ENCODE data around the gene EXOSC10.

EXOSC10 gene

DNA sequence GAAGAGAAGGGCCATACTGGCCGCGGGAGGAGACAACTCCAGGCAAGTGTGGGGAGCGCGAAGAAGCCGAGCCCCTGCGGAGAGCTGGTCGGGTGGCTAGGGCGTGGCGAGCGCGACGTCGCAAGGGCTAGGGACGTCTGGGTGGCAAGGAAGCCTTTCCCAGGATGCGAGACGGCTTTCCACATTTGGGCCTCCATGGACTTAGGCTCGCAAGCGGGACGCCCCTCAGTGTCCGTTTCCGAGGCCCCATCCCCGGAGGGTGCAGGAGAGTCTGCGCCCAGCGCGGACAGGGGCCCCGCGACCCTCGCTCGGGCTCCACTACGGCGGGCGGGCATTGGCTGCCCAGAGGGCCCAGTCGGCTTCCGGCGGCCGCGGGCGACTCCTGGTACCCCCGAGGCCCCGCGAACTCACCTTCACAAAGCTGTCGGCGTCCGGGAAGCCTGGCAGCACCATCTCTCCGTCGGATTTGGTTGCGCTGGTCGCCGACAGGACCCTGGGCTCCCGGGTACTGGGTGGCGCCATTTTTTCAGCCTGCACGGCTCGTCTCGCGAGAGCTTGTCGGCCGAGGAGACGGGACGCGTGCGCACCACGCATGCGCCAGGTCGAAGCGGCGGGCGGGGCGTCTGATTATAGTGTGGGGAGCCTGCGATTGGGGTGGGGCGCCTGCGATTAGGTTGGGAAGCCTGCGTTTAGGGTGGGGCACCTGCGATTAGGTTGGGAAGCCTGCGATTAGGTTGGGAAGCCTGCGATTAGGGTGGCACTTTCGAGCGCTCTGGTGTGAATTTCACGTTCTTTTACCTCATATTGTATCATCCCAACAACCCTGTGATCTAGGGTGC is at the start of gene EXOSC10 (continued):
- TF ChIP-seq PBX3 (CRISPR knock-in tag; IDR thresholded peaks at IDR 0.05) (peak; percentile 83; the same call in 1 of the 2 replicates), ZNF175 (tag by site-specific recombination; IDR thresholded peaks at IDR 0.05) (no peak), ZNF777 (tag by site-specific recombination; IDR thresholded peaks at IDR 0.05; ENCODE audit: borderline replicate concordance) (no peak; the same call in 1 of the 2 replicates), ZSCAN5A (tag by site-specific recombination; IDR thresholded peaks at IDR 0.05) (no peak; the same call in 1 of the 2 replicates), TSHZ1 (tag by site-specific recombination; IDR thresholded peaks at IDR 0.05; ENCODE audit: borderline replicate concordance) (no peak), YY2 (tag by site-specific recombination; IDR thresholded peaks at IDR 0.05) (peak; percentile 96), ZNF600 (tag by site-specific recombination; IDR thresholded peaks at IDR 0.05) (no peak), KLF1 (tag by site-specific recombination; IDR thresholded peaks at IDR 0.05) (peak; percentile 89), ZNF10 (tag by site-specific recombination; IDR thresholded peaks at IDR 0.05) (no peak), ZNF692 (tag by site-specific recombination; IDR thresholded peaks at IDR 0.05) (peak; percentile 75; the same call in 1 of the 2 replicates), ZSCAN16 (tag by site-specific recombination; IDR thresholded peaks at IDR 0.05) (no peak), ZNF341 (tag by site-specific recombination; IDR thresholded peaks at IDR 0.05; ENCODE audit: low read depth) (no peak), ZNF629 (tag by site-specific recombination; IDR thresholded peaks at IDR 0.05) (0 out of 2 replicates have a peak, but pooled peaks have one; percentile 26), ZBTB21 (tag by site-specific recombination; IDR thresholded peaks at IDR 0.05) (no peak), ZNF660 (tag by site-specific recombination; IDR thresholded peaks at IDR 0.05) (no peak), ZNF530 (tag by site-specific recombination; IDR thresholded peaks at IDR 0.05; ENCODE audit: low read depth) (no peak), ZNF155 (tag by site-specific recombination; IDR thresholded peaks at IDR 0.05) (no peak), ZBTB10 (tag by site-specific recombination; IDR thresholded peaks at IDR 0.05) (peak; percentile 63; the same call in 1 of the 2 replicates), ZNF830 (tag by site-specific recombination; IDR thresholded peaks at IDR 0.05; ENCODE audit: low read depth) (no peak), ZNF423 (tag by site-specific recombination; IDR thresholded peaks at IDR 0.05) (peak; percentile 62; the same call in 1 of the 2 replicates), REPIN1 (tag by site-specific recombination; IDR thresholded peaks at IDR 0.05; ENCODE audit: low read depth) (peak; percentile 74; the same call in 1 of the 2 replicates), KLF16 (tag by site-specific recombination; IDR thresholded peaks at IDR 0.05) (peak; percentile 48)
- TF ChIP-seq, protein P1, sequence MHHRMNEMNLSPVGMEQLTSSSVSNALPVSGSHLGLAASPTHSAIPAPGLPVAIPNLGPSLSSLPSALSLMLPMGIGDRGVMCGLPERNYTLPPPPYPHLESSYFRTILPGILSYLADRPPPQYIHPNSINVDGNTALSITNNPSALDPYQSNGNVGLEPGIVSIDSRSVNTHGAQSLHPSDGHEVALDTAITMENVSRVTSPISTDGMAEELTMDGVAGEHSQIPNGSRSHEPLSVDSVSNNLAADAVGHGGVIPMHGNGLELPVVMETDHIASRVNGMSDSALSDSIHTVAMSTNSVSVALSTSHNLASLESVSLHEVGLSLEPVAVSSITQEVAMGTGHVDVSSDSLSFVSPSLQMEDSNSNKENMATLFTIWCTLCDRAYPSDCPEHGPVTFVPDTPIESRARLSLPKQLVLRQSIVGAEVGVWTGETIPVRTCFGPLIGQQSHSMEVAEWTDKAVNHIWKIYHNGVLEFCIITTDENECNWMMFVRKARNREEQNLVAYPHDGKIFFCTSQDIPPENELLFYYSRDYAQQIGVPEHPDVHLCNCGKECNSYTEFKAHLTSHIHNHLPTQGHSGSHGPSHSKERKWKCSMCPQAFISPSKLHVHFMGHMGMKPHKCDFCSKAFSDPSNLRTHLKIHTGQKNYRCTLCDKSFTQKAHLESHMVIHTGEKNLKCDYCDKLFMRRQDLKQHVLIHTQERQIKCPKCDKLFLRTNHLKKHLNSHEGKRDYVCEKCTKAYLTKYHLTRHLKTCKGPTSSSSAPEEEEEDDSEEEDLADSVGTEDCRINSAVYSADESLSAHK (tag by site-specific recombination; IDR thresholded peaks at IDR 0.05): peak; percentile 25; the same call in 1 of the 2 replicates
- TF ChIP-seq, protein P2, sequence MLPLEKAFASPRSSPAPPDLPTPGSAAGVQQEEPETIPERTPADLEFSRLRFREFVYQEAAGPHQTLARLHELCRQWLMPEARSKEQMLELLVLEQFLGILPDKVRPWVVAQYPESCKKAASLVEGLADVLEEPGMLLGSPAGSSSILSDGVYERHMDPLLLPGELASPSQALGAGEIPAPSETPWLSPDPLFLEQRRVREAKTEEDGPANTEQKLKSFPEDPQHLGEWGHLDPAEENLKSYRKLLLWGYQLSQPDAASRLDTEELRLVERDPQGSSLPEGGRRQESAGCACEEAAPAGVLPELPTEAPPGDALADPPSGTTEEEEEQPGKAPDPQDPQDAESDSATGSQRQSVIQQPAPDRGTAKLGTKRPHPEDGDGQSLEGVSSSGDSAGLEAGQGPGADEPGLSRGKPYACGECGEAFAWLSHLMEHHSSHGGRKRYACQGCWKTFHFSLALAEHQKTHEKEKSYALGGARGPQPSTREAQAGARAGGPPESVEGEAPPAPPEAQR (tag by site-specific recombination; IDR thresholded peaks at IDR 0.05): no peak

Data from HEK293 (cell line).